Eye (tissue), 1 donor: Measurements from ENCODE around the gene ARID1B.
A peak's percentile ranks its signal among the peaks of the same experiment; 100 is the strongest.

Source experiments
- DNase-seq: peaks from one replicate; pipeline ENCODE4 v3.0.0-alpha.2; 2015

ARID1B gene

DNA sequence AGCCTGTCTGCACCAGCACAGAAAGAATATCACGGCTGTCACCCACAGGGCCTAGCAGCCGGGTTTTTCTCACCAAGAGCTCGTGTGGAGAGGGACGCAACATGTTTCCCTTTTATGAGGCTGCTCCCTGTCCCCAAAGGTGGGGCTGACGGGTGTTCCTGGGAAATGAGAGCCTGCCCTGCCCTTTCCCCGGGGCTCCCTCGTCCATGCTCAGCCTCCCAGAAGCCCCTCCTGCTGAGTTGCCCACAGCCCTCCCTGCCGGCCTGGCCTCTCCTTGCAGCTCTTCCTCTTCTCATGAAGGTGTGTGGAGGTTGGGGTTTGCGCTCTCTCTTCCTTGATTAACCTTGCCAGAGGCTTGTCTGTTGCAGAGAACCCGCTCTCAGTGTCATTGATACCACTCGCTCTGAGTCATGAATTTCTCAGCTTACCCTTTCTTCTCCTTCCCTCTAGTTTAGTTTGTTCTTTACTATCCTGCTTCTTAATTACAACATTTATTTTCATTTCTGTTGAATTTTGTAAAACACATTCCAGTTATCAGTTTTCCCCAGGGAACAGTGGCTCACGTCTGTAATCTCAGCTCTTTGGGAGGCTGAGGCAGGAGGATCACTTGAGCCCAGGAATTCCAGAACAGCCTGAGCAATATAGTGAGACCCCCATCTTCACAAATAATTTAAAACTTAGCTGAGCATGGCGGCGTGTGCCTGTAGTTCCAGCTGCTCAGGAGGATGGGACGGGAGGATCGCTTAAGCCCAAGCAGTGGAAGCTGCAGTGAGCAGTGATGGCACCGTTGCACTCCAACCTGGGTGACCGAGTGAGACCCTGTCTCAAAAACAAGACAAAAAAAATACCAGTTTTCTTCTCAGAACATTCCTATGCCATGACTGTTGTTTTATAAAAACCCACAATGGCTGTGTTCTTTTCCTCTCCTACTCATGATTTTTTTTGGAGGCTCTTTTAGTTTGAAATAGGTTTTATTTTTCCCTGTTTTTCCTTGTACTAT lies 442.3 kb downstream of the ARID1B start:
- DNase-seq = no peak

DNA sequence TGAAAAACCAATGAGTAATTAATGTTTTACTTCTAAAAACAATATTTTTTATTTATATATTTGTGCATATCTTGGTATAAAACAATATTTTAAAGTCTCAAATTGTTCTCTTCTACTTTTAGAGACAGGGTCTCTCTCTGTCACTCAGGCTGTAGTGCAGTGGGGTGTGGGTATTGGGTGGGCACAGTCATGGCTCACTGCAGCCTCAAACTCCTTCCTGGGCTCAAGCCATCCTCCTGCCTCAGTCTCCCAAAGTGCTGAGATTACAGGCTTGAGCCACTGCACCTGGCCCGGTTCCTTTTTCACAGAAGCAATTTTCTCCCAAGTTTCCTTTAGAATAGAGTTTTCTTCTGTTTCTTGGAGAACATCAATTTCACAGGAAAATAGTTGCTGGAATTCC lies 443.3 kb downstream of the ARID1B start:
- DNase-seq = no peak

DNA sequence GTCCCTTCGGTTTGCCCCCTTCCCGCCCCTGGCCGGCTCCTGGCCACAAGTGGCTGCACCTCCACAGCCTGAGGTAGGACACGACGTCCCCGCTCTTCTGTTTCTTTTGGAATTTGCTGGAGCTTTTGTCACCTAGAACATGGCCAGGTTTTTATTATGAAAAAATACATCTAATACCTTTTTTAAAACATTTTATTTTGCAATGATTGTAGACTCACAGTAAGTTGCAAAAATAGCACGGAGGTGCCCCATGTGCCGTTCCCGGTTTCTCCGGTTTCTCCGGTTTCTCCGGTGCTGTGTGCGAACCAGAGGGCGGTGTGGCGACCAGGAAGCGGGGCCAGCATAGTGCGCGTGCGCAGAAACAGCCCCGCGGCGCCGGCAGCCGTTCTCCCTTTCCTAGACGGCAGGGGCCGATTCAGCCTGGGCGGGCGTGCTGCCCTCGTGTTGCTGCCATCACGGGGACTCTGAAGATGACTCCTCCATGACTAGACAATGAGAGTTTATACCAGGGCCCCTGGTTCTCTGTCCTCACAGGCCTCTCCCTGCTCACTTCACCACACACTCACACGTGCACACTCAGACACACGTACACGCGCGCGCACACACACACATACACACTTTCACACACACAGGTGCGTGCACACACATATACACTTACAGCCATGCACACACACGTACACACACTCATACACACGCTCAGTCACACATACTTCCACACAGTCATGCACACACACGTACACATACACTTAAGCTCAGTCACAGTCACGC lies 444.1 kb downstream of the ARID1B start:
- peak; percentile 86 for DNase-seq

DNA sequence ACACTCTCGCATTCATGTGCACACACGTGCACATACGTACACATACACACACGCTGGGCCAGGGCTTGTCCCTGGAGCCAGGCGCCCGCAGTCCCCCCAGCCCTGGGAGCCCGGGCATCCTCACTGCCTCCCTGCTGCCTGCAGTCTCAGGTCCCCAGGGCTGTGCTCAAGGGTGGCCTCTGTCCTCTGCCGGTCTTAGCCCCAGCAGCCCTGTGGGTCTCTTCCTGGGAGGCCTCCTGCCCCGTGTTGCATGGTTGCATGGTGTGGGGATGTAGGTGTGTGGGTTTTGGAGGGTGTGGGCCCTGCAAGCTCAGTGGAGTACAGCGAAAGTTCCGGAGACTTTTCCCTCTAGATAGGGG lies 444.6 kb downstream of the ARID1B start:
- no peak for DNase-seq

DNA sequence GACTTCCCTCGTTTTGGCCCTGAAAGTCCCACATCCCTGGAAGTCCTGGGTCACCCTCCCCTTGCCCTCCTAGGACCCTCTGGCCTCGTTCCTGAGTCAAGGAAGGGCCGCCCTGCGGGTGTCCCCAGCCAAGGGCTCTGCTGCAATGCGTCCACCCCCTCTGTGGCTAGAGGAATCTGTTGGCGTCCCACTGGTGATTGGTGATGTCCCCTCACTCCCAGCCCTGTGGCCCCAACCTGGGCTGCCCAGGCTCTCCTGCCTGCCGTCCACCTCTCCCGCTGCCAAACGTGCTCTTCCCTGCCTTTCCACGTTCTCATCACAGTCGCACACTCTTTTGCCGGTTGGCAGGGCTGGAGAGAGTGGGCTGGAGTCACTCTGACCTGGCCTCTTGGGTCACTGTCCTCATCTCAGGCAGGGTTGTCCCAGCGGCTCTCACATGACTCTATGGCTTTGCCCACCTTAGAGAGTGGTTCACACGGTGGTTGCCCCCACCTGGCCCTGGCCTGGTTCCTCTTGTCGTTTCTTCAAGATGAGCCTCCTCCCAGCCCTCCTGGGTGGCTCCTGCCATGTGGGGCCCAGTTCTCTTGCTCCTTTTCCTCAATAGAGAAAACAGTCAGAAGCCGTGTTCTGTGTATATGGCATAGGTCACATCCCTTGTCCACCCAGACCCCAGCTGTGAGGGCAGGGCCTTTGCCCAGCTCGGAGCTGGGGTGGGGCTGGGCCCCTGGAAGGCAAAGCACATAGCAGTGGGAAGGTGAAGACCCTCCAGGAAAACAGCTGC lies 445.2 kb downstream of the ARID1B start:
- DNase-seq = no peak

DNA sequence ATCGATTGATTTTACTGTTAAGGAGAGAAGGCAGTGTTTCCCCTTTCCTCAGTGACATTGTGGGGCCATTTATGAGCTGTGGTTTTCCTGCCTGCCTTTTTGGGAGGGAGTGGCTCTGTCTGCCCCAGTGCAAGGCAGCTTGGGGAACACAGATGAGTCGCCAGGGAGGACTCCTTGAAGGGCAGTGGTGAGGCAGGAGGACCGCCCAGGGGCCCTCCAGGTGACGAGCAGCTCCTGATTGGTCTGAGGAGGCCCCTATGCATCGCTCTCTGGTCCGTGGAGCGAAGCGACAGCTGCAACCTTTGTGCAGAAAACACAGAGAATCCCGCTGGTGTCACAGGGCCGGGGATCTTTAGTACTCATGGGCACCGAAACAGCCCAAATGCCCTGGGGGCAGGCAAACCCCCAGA lies 445.8 kb downstream of the ARID1B start:
- DNase-seq = no peak

DNA sequence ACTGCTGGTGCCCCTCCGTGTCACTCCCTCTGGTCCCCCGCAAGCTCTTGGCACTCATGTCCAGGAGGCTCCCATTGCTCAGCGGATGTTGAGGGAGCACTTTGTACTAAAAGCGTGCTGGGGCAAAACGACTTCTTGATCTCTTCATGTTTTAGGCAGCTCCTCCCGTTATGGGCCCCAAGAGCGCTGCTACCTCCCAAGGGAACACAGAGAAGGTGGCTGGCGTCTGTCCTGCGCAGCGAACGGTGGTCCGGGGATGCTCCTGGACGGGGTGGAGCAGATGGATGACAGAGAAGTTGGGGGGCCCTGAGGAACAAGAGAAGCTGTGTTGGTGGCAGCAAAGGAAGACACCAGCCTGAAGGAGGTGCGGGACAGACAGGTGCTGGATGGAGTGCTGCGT lies 446.3 kb downstream of the ARID1B start:
- no peak for DNase-seq

DNA sequence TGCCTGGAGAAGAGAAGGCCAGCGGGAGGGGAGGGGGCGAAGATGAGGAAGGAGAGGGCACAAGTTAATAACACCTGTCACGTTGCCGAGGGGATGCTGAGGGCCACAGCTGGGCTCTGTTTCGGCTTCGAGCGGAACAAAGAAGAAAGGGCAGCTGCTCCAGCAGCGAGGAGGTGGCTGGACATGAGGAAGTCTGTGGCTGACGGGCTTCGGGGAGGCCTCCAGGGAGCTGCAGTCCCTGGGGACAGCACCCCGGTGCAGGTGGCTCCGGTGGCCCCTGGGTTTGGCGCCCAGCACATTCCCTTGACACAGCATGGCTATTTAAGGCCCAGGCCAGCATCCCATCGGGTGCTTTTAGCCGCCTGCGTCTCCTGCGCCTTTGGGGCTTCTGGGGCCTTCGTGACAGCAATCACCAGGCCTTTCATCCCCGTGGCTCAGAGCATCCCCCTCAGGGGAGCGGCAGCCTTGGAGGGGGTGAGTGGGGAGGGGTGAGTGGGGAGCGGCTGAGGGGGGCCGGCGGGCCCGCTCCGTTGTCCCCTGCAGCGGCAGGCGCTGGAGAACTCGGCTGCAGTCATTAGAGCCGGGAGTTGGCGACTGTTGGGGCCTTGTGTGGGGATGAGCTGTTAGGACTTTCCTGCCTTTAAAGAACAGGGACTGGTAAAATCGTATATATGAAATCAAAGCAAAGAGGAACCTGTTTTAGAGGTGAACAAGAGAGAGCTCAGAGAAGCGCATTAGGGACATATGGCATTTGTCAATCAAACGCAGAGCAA lies 447.2 kb downstream of the ARID1B start:
- DNase-seq = peak; percentile 50

DNA sequence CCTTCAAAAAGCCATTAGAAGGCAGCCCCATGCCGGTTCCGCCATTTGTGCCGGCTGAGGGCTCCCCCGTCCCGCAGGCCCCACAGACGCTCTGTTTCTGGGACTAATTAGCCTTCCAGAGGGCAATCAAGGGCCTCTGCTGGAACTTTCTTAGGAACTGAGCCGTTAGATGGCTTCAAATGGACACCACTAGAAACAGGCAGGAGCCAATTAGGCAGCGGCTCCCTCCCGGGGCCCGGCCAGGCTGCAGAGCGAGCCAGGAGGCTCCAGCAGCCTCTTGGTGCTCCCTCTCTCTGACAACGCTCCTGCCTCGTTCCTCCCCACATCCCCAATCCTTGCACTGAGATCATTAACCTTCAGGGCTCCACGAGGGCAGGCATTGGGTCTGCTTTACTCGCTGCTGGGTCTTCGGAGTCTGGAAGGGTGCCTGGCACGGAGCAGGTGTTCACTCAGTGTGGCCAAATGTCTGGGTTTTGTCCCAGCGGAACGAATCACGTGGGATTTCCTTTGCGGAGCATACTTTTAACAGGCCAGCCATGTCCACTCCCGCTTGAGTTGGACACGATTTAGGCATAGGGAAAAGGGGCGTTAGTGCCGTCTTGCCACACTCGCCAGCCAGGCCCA lies 447.9 kb downstream of the ARID1B start:
- DNase-seq = peak; percentile 65

DNA sequence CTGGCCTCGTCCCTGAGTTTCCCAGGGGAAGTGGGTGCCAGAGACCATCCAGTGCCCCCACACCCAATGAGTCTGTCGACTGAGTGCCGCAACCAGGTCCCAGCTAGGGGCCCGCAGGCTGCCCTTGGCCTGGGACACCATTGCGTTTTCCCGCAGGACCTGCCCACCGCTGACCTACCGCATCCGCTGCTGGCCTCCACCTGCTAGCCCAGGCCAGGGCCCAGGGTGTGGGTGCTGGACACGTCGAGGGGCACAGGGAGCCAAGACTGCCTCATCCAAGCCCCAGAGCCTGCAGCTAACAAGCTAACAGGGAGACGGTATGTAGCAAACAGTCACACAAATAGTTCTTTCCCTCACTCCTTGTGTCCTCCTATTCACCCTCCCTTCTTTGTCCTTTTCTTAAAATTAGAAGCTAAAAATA lies 448.4 kb downstream of the ARID1B start:
- DNase-seq = no peak

DNA sequence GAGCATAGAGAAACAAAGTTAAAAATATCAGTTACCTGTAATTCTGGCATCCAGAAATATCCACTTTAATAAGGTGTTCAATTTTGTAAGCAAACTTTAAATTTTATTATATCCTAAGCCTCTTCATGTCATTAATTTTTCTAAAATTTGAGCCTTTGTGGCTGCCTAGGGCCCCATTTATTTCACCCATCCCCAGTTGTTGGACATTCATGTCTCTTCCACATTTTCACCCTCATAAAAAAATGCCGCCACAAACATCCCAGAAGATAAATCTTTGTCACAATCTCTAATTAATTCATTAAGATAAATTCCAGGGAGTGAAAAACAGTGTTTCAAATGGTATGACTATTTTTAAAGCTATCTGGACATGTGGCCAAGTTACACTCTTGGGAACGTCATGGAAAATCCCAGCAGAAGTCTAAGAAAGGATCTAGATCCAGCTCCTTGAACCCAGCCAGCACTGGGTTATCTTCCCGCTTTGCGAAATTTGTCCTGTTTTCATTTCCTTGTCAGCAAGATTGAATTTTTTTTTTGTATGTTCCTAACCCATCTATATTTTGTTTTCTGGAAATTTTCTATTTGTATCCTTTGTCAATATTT lies 448.9 kb downstream of the ARID1B start:
- DNase-seq = no peak

DNA sequence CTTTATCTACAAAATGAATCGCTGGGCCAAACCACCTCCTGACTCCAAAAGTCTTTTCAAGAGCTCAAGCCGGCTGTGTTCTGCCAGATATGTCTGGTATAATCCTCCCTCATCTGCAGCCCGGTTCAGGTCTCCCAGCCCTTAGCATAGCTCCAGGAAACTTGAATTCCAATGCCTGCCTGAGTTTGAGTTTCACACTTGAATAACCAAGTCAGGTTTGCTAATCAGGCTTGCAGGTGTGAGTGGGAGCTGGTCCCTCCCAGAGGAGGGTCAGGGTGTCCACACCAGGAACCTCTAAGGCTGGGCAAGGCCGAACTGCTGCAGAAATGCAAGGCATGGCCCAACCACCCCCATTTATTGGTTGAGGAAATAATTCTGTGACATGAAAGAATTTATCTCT lies 449.6 kb downstream of the ARID1B start:
- no peak for DNase-seq

DNA sequence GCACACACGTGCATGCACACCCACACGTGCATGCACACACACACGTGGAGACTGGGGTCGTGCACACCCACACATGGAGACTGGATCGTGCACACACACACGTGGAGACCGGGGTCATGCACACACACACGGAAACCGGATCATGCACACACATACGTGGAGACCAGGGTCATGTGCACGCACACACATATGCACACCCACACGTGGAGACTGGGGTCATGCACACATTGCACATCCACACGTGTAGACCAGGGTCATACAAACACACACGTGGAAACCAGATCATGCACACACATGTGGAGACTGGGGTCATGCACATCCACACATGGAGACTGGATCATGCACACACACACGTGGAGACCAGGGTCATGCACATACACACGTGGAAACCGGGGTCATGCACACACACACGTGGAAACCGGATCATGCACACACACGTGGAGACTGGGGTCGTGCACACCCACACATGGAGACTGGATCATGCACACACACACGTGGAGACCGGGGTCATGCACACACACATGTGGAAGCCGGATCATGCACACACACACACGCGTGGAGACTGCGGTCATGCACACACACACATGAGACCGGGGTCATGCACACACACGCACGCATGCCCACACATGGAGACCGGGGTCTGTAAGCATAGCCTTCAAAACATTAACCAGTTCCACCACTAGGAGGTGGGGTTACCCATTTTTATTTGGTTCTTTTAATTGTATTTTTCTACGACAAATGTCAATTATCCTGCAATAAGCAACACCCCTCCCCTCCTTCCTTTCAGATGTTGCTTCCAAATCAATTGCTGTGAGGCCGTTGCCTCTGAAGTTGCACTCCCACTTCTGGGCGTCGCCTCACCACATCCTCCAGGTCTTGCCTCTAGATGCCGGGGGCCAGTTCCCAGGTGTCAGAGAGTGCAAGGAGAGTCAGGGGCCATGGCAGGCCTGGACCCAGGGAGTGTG lies 450.3 kb downstream of the ARID1B start:
- DNase-seq = no peak

DNA sequence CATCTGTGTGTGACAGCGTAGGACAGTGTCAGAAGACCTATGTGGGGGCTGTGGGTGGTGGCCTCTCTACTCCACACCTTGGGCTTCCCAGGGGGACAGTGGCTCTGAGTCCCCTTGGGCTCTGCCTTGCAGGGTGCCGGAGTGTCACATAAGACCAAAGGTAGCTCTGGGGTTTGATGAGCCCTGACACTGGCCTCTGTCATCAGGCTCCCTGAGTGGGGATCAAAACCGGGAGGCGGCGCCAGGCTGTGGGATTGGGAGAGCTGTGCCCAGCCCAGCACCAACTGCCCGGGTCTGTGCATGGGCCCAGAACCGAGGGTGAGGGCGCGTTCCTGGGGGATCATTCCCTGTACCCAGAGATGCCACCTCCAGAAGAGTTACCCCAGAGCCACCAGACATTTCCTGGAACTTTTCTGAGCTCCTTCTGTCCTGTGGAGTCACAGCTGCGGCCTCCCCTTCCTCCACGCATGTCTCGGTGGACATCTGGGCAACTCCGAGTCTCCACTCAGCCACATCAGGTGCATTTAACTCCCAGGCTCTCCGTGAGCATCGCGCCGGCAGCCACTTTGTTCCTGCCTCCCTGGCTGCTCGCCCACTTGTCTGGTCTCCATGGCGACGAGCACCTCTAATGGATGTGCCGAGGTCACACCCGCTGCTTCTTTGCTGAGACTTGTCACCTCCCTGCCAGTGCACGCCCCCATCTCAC lies 451.4 kb downstream of the ARID1B start:
- DNase-seq = peak; percentile 91

DNA sequence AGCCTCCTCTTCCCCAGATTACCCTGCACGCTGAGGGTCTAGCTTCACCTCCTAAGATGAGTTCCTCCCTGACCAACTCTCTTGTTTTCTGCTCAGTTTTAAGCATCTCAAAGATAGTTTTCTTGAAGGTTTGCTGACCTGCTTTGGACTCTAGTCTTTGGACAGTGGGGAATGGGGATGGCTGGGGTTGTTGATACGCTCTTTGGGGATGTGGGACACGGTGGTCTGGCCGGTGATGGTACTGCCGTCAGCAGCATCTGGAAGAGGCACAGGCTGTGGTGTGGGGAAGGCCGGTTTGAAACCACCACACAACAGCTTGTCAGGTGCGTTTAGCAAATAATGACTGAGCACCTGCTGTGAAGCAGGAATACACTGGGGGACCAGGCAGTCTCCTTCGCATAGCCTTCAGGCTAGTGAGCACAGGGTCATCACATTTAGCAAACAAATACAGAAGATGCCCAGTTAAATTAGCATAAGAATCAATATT lies 452.0 kb downstream of the ARID1B start:
- peak; percentile 70 for DNase-seq

DNA sequence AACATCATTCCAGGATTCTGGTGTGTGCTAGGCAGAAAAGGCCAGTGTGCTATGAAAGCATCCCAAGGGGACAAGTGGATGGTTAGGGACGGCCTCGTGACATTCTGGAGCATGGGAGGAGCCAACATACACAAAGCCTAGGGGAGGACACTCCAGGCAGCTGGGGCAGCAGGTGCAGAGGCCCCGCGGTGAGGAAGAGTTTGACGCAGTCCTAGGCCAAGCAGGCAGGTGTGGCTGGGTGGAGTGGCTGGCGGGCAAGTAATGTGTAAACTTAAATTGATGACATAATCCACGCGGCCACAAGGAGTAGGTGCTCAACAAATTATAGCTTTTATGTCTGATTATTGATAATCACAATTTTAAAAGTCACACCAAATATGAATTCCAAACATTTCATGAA lies 452.5 kb downstream of the ARID1B start:
- peak; percentile 79 for DNase-seq

DNA sequence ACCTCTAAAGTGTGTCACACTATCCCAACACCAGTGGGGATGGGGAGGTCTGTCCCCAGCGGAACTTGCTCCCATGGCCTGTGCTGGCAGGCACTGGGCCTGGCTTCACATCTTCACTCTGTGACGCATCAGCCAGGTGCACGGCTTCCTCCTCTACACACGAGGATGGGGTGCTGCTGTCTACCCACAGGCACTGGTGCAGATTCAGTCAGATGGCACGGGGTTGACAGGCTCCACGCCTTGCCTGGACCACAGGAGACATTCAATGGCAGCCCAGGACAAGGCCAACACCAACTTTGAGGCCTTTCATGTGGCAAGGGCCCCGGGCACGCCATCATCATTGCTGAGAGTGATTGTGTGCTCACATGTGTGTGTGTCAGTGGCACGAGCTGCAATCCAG lies 453.7 kb downstream of the ARID1B start:
- DNase-seq = no peak

DNA sequence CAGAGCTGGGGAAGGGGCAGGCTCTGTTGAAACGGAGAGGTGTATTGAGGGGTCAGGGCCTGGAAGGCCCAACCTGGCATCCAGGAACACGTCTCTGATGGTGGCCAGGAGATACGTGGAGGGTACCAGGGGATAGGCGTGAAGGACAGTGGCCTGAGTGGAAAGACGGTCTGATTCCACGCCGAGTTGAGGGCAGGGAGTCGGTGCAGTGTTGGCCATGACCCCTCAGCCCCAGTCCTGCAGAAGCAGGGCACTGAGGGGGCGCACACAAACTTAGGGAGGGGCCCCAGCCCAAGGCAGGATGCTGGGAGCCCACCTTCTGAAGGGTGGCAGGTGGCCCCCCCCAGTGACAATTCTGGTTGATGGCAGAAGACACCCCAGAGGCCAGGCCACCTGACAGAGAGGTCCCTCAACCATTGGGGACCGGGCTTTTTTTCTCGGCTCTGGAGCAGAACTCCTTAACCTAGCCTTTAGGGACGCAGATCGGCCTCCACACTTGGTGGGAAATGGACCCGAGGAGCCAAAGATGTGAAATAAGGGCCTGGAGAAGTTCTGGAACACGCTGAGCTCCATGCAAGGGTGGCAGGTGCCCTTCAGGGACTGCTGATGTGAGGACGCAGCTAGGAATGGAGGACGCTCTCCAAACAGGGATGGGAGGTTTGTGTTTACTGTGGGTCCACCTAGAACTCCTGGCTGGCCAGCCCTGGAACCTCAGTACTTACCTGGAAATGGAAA lies 455.1 kb downstream of the ARID1B start:
- DNase-seq = no peak

DNA sequence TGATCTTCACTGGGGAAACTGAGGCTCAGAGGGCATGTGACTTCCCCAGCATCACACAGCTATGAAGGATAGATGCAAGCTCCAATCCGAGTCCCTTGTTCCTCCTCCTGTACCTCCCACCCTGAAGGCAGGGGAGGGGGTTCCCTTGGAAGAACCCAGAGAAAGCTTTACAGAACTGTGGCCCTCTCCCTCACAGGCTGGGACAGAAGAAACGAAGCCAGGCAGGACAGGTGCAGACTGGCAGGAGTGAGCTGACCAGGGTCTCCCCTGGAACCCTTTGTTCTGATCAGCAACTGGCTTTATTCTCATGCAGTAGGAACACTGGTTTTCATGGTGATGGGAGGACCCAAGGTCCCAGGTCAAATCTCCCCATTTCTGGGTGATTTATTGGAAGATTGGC lies 456.0 kb downstream of the ARID1B start:
- no peak for DNase-seq
